ENCODE results near the gene IMMT.

GRCh38 chr2:86143307-86143706 lies 52.0 kb downstream of the IMMT start:
- no peak for TF ChIP-seq CTCF (IDR thresholded peaks at IDR 0.05; ENCODE audit: borderline replicate concordance, extremely low read depth, low read length, poor library complexity, severe bottlenecking)
- no peak for TF ChIP-seq EZH2 (IDR thresholded peaks at IDR 0.05; ENCODE audit: borderline replicate concordance, low read depth, low read length, severe bottlenecking)

Data from DND-41 (cell line).